OCI-LY7 (cell line): ENCODE data around the gene SLC25A33. TPM values are rescaled to one million over a fixed set of nuclear protein-coding genes. Genes with fewer than 3 reads are reported as not detected.

ENCODE experiments used
- BruUV-seq: library from RNA; stranded (reverse); fragments of 400-500 nt; replicated peaks from 2 replicates; lab custom pipeline; 2021; lab: Mats Ljungman, UMichigan
- CTCF ChIA-PET: fragments of 300-600 bp; sonication (Branson Sonifier 250); formaldehyde crosslinking; loops from one replicate; lab custom pipeline; 2022; ENCODE audit warnings: antibody characterized with exemption; ENCODE audit not compliant: unreplicated experiment; lab: Charles Lee
- POLR2A ChIA-PET: fragments of 300-600 bp; sonication (Branson Sonifier 250); formaldehyde crosslinking; loops from one replicate; lab custom pipeline; 2022; ENCODE audit warnings: antibody characterized with exemption; lab: Charles Lee
- DNase-seq: peaks from one replicate; pipeline ENCODE4 v3.0.0-alpha.2; 2015; ENCODE audit warnings: low spot score
- H2AFZ ChIP-seq: fragments of 200-600 bp; sonication (generic), shearing (Covaris generic); 2 replicates; pipeline ENCODE4 v1.6.1; 2014; ENCODE audit warnings: mild to moderate bottlenecking, antibody characterized with exemption, low read length, moderate library complexity
- H3K27ac ChIP-seq: fragments of 200-600 bp; sonication (generic); 2 replicates; pipeline ENCODE4 v1.5.1; 2014; ENCODE audit warnings: mixed run types, low read depth, mild to moderate bottlenecking, moderate library complexity, low read length, inconsistent platforms; ENCODE audit not compliant: poor library complexity, severe bottlenecking
- H3K36me3 ChIP-seq: fragments of 200-600 bp; sonication (generic); 2 replicates; pipeline ENCODE4 v1.6.1; 2014; ENCODE audit warnings: mild to moderate bottlenecking, antibody characterized with exemption, low read length, moderate library complexity, mixed read lengths; ENCODE audit not compliant: insufficient read depth
- H3K4me1 ChIP-seq: fragments of 200-600 bp; sonication (generic); 2 replicates; pipeline ENCODE4 v1.5.1; 2014; ENCODE audit warnings: mild to moderate bottlenecking, low read length; ENCODE audit not compliant: insufficient read depth, poor library complexity, severe bottlenecking
- H3K4me2 ChIP-seq: fragments of 200-600 bp; sonication (generic); 2 replicates; pipeline ENCODE4 v1.6.1; 2014; ENCODE audit warnings: mild to moderate bottlenecking, low read length
- H3K4me3 ChIP-seq: fragments of 200-600 bp; sonication (generic); 2 replicates; pipeline ENCODE4 v1.5.1; 2014; ENCODE audit warnings: mild to moderate bottlenecking, low read depth, low read length; ENCODE audit not compliant: poor library complexity, severe bottlenecking
- H3K79me2 ChIP-seq: fragments of 200-600 bp; sonication (generic); 2 replicates; pipeline ENCODE4 v1.6.1; 2016; ENCODE audit warnings: low read depth, mild to moderate bottlenecking, low read length, moderate library complexity, mixed read lengths; ENCODE audit not compliant: insufficient read depth
- H3K9me2 ChIP-seq: fragments of 200-600 bp; sonication (generic); 2 replicates; pipeline ENCODE4 v1.6.1; 2016; ENCODE audit warnings: mild to moderate bottlenecking, low read length, mixed read lengths; ENCODE audit not compliant: insufficient read depth
- H3K9me3 ChIP-seq: fragments of 200-600 bp; sonication (generic); 2 replicates; pipeline ENCODE4 v1.6.1; 2014; ENCODE audit warnings: mild to moderate bottlenecking, mixed run types, low read length, mixed read lengths
- H4K20me1 ChIP-seq: fragments of 200-600 bp; sonication (generic); 2 replicates; pipeline ENCODE4 v1.6.1; 2014; ENCODE audit warnings: mild to moderate bottlenecking, antibody characterized with exemption, low read length, moderate library complexity, mixed read lengths; ENCODE audit not compliant: insufficient read depth
- EZH2phosphoT487 ChIP-seq: fragments of 200-600 bp; sonication (generic); IDR thresholded peaks from 2 replicates; pipeline ENCODE4 v1.6.1; 2018; ENCODE audit warnings: low read depth, borderline replicate concordance, mild to moderate bottlenecking, mixed run types, antibody characterized with exemption, low read length, moderate library complexity, mixed read lengths
- intact Hi-C: fragments of 100-400 bp; cut with micrococcal nuclease; formaldehyde crosslinking; loops from one replicate; pipeline ENCODE4 v1.10.0; 2022; ENCODE audit not compliant: unreplicated experiment
- total RNA-seq, 2 experiments: library from RNA; depleted of rRNA in 1 of 2; stranded (reverse); fragments of >200 nt in 1 of 2; shearing (Covaris generic) in 1 of 2; gene quantifications; 2 replicates each; pipeline ENCODE4 v1.2.3, GENCODE V29; 2014 to 2022
- TF ChIP-seq, protein P1 (sequence below): fragments of 200-600 bp; sonication (generic); conservative IDR thresholded peaks from 2 replicates; pipeline ENCODE4 v1.5.1; 2014; ENCODE audit warnings: mild to moderate bottlenecking, antibody characterized with exemption, low read length, moderate library complexity, mixed read lengths

SLC25A33 gene
- total RNA-seq, 2 experiments from 2014 or later = 15.1 to 16.5 TPM

DNA sequence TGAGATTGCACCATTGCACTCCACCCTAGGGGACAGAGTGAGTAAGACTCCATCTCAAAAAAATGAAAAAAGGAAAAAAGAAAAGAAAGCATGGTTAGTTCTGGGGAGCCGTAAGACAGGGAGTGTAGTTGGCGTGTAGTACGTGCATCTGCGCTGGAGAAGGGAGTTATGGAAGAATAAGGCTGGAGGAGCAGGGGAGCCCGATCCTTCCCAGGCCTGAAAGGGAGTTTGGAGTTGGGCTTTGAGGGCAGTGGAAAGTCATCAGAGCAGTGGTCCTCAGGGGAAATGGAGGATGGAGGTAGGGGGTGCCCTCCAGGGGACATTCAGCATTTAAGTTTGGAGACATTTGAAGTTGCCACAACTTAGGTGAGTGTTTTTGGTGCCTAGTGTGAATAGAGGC lies 38.2 kb downstream of the SLC25A33 start:
- H2AFZ ChIP-seq = no peak overlapping the region
- DNase-seq = no peak
- no peaks in the 10 kb centered on the region for H3K4me1 ChIP-seq
- H3K27ac ChIP-seq = no peak overlapping the region
- no peaks in the 10 kb centered on the region for H3K79me2 ChIP-seq
- H3K4me2 ChIP-seq = no peak overlapping the region
- no TSS peak for BruUV-seq
- POLR2A ChIA-PET = no interaction called here
- no peaks in the 10 kb centered on the region for H3K9me2 ChIP-seq
- intact Hi-C loops = no loop called here
- TF ChIP-seq EZH2phosphoT487 = no peak
- TF ChIP-seq, protein P1, sequence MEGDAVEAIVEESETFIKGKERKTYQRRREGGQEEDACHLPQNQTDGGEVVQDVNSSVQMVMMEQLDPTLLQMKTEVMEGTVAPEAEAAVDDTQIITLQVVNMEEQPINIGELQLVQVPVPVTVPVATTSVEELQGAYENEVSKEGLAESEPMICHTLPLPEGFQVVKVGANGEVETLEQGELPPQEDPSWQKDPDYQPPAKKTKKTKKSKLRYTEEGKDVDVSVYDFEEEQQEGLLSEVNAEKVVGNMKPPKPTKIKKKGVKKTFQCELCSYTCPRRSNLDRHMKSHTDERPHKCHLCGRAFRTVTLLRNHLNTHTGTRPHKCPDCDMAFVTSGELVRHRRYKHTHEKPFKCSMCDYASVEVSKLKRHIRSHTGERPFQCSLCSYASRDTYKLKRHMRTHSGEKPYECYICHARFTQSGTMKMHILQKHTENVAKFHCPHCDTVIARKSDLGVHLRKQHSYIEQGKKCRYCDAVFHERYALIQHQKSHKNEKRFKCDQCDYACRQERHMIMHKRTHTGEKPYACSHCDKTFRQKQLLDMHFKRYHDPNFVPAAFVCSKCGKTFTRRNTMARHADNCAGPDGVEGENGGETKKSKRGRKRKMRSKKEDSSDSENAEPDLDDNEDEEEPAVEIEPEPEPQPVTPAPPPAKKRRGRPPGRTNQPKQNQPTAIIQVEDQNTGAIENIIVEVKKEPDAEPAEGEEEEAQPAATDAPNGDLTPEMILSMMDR = no peak
- H3K36me3 ChIP-seq = peaks cover 69% of the 10 kb centered on the region
- H4K20me1 ChIP-seq = no peaks in the 10 kb centered on the region
- H3K4me3 ChIP-seq = no peak overlapping the region
- H3K9me3 ChIP-seq = no peaks in the 10 kb centered on the region
- CTCF ChIA-PET = no interaction called here

DNA sequence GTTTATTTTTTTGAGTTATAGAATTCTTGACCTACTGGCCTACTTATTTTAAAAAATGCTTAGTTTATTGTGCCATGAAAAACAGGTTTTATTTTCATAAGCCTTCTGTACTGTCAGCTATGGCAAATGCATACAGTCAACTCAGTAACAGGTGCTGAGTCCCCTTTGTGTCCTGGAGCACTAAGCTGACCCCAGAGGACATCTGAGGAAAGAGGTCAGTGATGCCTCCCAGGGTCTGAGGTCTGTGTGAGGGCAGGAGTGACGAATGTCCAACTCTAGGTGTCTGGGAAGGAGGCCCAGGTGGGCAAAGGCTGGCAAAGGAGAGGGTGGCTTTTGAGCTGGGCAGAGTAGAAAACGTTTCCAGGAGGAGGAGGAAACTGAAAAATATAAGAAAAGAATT lies 41.7 kb downstream of the SLC25A33 start:
- Histone ChIP-seq H3K9me3 (no peaks in the 10 kb centered on the region), H2AFZ (no peak overlapping the region), H3K27ac (no peak overlapping the region), H3K4me3 (no peak overlapping the region), H3K36me3 (peaks cover 88% of the 10 kb centered on the region), H3K4me2 (no peak overlapping the region), H3K4me1 (no peaks in the 10 kb centered on the region), H4K20me1 (no peaks in the 10 kb centered on the region), H3K9me2 (no peaks in the 10 kb centered on the region), H3K79me2 (no peaks in the 10 kb centered on the region)
- ChIA-PET CTCF (no interaction called here), POLR2A (interaction anchor here (0.6 to 0.7 kb wide), 2 partner anchors 42 to 70 kb away, joined by 3 to 8 read pairs; no protein-coding TSS in a partner anchor)
- BruUV-seq = no TSS peak
- no peak for DNase-seq
- intact Hi-C loops = no loop called here
- TF ChIP-seq, protein P1 = no peak
- TF ChIP-seq EZH2phosphoT487 = no peak

DNA sequence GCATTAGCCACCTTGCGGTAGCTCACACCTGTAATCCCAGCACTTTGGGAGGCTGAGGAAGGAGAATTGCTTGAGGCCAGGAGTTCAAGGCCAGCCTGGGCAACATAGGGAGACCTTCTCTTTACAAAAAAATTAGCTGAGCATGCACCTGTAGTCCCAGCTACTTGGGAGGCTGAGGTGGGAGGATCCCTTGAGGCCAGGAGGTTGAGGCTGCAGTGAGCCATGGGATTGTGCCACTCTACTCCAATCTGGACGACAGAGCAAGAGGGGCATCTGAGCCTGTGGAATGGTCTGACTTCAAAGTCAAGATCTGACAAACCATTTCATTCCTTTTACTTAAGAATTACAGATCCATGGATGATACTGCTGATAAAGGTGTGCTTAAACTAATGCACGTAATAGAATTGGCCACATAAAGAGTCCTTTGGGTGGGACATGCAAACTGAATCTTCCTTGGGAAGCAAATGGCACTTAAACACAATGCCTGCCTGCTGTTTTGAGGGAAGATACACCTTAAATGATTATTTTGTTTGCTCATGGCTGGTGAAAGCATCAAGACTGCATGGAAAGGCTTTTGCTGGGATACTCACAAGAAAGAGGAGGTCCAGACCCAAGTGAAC lies 47.0 kb downstream of the SLC25A33 start:
- H3K9me2 ChIP-seq = no peaks in the 10 kb centered on the region
- H4K20me1 ChIP-seq = peaks cover 19% of the 10 kb centered on the region
- no peak overlapping the region for H3K4me3 ChIP-seq
- peaks cover 10% of the 10 kb centered on the region; the same call in 1 of the 2 replicates for H3K79me2 ChIP-seq
- TF ChIP-seq EZH2phosphoT487 = no peak
- TF ChIP-seq, protein P1 = no peak
- BruUV-seq = no TSS peak
- no peak overlapping the region for H2AFZ ChIP-seq
- H3K27ac ChIP-seq = no peak overlapping the region
- H3K4me2 ChIP-seq = no peak overlapping the region
- ChIA-PET CTCF (no interaction called here), POLR2A (interaction anchor here (0.6 kb wide), 1 partner anchor 195 kb away, joined by 4 read pairs; no protein-coding TSS in a partner anchor)
- peaks cover 39% of the 10 kb centered on the region for H3K36me3 ChIP-seq
- H3K4me1 ChIP-seq = peaks cover 18% of the 10 kb centered on the region
- intact Hi-C loops = loop anchor here (5.0 kb wide), 1 partner anchor 299 kb away; no protein-coding TSS in a partner anchor
- H3K9me3 ChIP-seq = no peaks in the 10 kb centered on the region
- DNase-seq = no peak
